GM06990 (cell line): ENCODE results near the gene NTM.

ENCODE experiments used
- DNase-seq: peaks from one replicate; pipeline ENCODE4 v3.0.0-alpha.2; 2011; ENCODE audit not compliant: insufficient read length; ENCODE audit errors: extremely low read depth
- H3K27me3 ChIP-seq: replicated peaks from 2 replicates; pipeline ENCODE4 v1.6.0; 2011; ENCODE audit warnings: low read length; ENCODE audit not compliant: control insufficient read depth, insufficient read depth
- H3K36me3 ChIP-seq: 2 replicates; pipeline ENCODE4 v1.5.1; 2011; ENCODE audit warnings: low read length; ENCODE audit not compliant: control insufficient read depth, insufficient read depth
- H3K4me3 ChIP-seq: replicated peaks from 2 replicates; pipeline ENCODE4 v1.5.1; 2011; ENCODE audit warnings: low read depth, mild to moderate bottlenecking, control low read depth, low read length
- CTCF ChIP-seq: IDR thresholded peaks from 2 replicates; pipeline ENCODE4 v1.5.1; 2011; ENCODE audit warnings: low read length, control low read depth, mild to moderate bottlenecking, inconsistent platforms; ENCODE audit not compliant: insufficient read depth, poor library complexity, severe bottlenecking

NTM gene

GRCh38 chr11:132048040-132048439, 677.6 kb downstream of the NTM start:
- no peaks in the 10 kb centered on the region for H3K36me3 ChIP-seq
- no peak overlapping the region for H3K4me3 ChIP-seq
- no peak for DNase-seq
- peaks cover 4% of the 10 kb centered on the region for H3K27me3 ChIP-seq
- TF ChIP-seq CTCF, result no peak

- H3K4me3 ChIP-seq, result no peak overlapping the region
- no peaks in the 10 kb centered on the region for H3K36me3 ChIP-seq
- DNase-seq, result no peak
- peaks cover 5% of the 10 kb centered on the region for H3K27me3 ChIP-seq
- TF ChIP-seq CTCF, result no peak
Observed at GRCh38 chr11:132049205-132049604, 678.8 kb downstream of the NTM start.

GRCh38 chr11:132050049-132050448, 679.6 kb downstream of the NTM start:
- no peak for DNase-seq
- no peak for TF ChIP-seq CTCF
- Histone ChIP-seq H3K36me3 (no peaks in the 10 kb centered on the region), H3K27me3 (peaks cover 5% of the 10 kb centered on the region), H3K4me3 (no peak overlapping the region)

- Histone ChIP-seq H3K27me3 (peaks cover 5% of the 10 kb centered on the region), H3K36me3 (no peaks in the 10 kb centered on the region), H3K4me3 (no peak overlapping the region)
- TF ChIP-seq CTCF, result no peak
- no peak for DNase-seq
Observed at GRCh38 chr11:132050577-132051165, 680.3 kb downstream of the NTM start.

- Histone ChIP-seq H3K27me3 (peaks cover 5% of the 10 kb centered on the region), H3K36me3 (no peaks in the 10 kb centered on the region), H3K4me3 (no peak overlapping the region)
- no peak for DNase-seq
- no peak for TF ChIP-seq CTCF
Observed at GRCh38 chr11:132051704-132052103, 681.3 kb downstream of the NTM start.

- H3K27me3 ChIP-seq, result peaks cover 5% of the 10 kb centered on the region
- H3K36me3 ChIP-seq, result no peaks in the 10 kb centered on the region
- no peak for DNase-seq
- TF ChIP-seq CTCF, result no peak
- H3K4me3 ChIP-seq, result no peak overlapping the region
Observed at GRCh38 chr11:132052342-132052741, 681.9 kb downstream of the NTM start.
